K562 (cell line): ENCODE measurements around the gene B4GALT5. TPM values are rescaled to one million over a fixed set of nuclear protein-coding genes. Genes with fewer than 3 reads are reported as not detected.

Experiments used
- ADNP ChIP-seq: fragments of 200-800 bp; sonication (Bioruptor generic); IDR thresholded peaks from 2 replicates; pipeline ENCODE4 v1.6.1; 2016; ENCODE audit warnings: missing genetic modification characterization, missing compliant biosample characterization
- ARID2 ChIP-seq: fragments of 450-650 bp; IDR thresholded peaks from 2 replicates; pipeline ENCODE4 v1.6.1; 2017; ENCODE audit warnings: antibody characterized with exemption, mild to moderate bottlenecking
- ATF7 ChIP-seq: fragments of 450-650 bp; IDR thresholded peaks from 2 replicates; pipeline ENCODE4 v1.7.1; 2014; ENCODE audit warnings: mild to moderate bottlenecking, moderate library complexity
- CEBPZ ChIP-seq: fragments of 150-350 bp; IDR thresholded peaks from 2 replicates; pipeline ENCODE4 v1.6.1; 2014; ENCODE audit warnings: low read depth, mild to moderate bottlenecking, low read length, borderline replicate concordance
- CHD1 ChIP-seq: fragments of 200-600 bp; sonication (generic); IDR thresholded peaks from one replicate; pipeline ENCODE4 v1.6.1; 2012; ENCODE audit warnings: mild to moderate bottlenecking, moderate library complexity, low read length, inconsistent platforms
- HDAC6 ChIP-seq: IDR thresholded peaks from 2 replicates; pipeline ENCODE4 v1.6.1; 2012; ENCODE audit warnings: low read depth, mild to moderate bottlenecking, control low read depth, inconsistent platforms, low read length, moderate library complexity
- HDAC8 ChIP-seq: fragments of 450-650 bp; IDR thresholded peaks from 2 replicates; pipeline ENCODE4 v1.6.1; 2016; ENCODE audit warnings: mild to moderate bottlenecking, missing genetic modification characterization, moderate library complexity, missing compliant biosample characterization
- IRF2 ChIP-seq: sonication (generic); formaldehyde crosslinking; IDR thresholded peaks from 2 replicates; pipeline ENCODE4 v1.8.1; 2022; ENCODE audit warnings: mild to moderate bottlenecking, missing genetic modification reagents
- NKRF ChIP-seq: fragments of 450-650 bp; IDR thresholded peaks from 2 replicates; pipeline ENCODE4 v1.6.1; 2016; ENCODE audit warnings: borderline replicate concordance
- PCBP2 ChIP-seq: fragments of 200-400 bp; formaldehyde crosslinking; IDR thresholded peaks from 2 replicates; pipeline ENCODE4 v1.6.1; 2018; ENCODE audit warnings: low read length, low read depth, mild to moderate bottlenecking, moderate library complexity; ENCODE audit not compliant: poor library complexity, severe bottlenecking
- PHF8 ChIP-seq: fragments of 200-600 bp; sonication (generic); IDR thresholded peaks from 2 replicates; pipeline ENCODE4 v1.6.1; 2012; ENCODE audit warnings: mixed run types, mild to moderate bottlenecking, inconsistent platforms, low read length, moderate library complexity, borderline replicate concordance
- PPARD ChIP-seq: fragments of 250-450 bp; sonication (Bioruptor Pico); IDR thresholded peaks from 2 replicates; pipeline ENCODE4 v1.8.0; 2022; ENCODE audit warnings: inconsistent platforms, mild to moderate bottlenecking, moderate library complexity
- PURB ChIP-seq: sonication (generic); formaldehyde crosslinking; IDR thresholded peaks from 2 replicates; pipeline ENCODE4 v1.9.0; 2021; ENCODE audit warnings: low read depth, mild to moderate bottlenecking, missing genetic modification reagents
- ZFX ChIP-seq: sonication (generic); formaldehyde crosslinking; IDR thresholded peaks from 2 replicates; pipeline ENCODE4 v1.8.0; 2022; ENCODE audit warnings: mild to moderate bottlenecking, missing genetic modification reagents, moderate library complexity
- ZMIZ1 ChIP-seq, 2 experiments: fragments of 150-350 bp in 1 of 2; IDR thresholded peaks; 2 replicates each; pipeline ENCODE4 v1.6.1; 2012 to 2016; ENCODE audit warnings: low read depth in 2 of 2, low read length in 2 of 2, mild to moderate bottlenecking in 1 of 2, moderate library complexity in 1 of 2
- ZNF143 ChIP-seq: sonication (generic); formaldehyde crosslinking; IDR thresholded peaks from 2 replicates; pipeline ENCODE4 v1.9.0; 2022; ENCODE audit warnings: mild to moderate bottlenecking, missing genetic modification reagents
- ZNF668 ChIP-seq: fragments of 250-450 bp; sonication (Bioruptor Pico); IDR thresholded peaks from 2 replicates; pipeline ENCODE4 v1.8.0; 2022; ENCODE audit warnings: mild to moderate bottlenecking, inconsistent platforms
- polyA plus RNA-seq, 8 experiments: library from polyadenylated mRNA; depleted of rRNA in 4 of 8; stranded (reverse) in 5 of 8; unstranded in 3 of 8; fragments of >200 nt; fragmentation: Nextera tagmentation in 2 of 8; fragmentation: Illumina TruSeq in 1 of 8; extraction: Ambion mirVana in 2 of 8; extraction: Trizol in 1 of 8; gene quantifications; 2 replicates each; pipeline versions ENCODE4 v1.2.1 to v1.2.3, GENCODE V29; 2011 to 2014; ENCODE audit warnings: inconsistent platforms in 1 of 8, missing spikeins in 1 of 8
- total RNA-seq, 7 experiments: library from RNA; depleted of rRNA in 6 of 7; stranded (reverse); fragments of >200 nt in 6 of 7; fragmentation: Illumina TruSeq in 2 of 7; extraction: Trizol in 2 of 7; gene quantifications; 2 replicates each; pipeline versions ENCODE4 v1.2.1 to v1.2.3, GENCODE V29; 2011 to 2021; ENCODE audit warnings: low replicate concordance in 1 of 7

Gene B4GALT5
- total and polyA plus RNA-seq, 9 of the 15 experiments (the other 6 are each of a cell fraction or from before 2014, with no cell fraction given), result 8.5 to 32.6 (median 23.4) TPM

- TF ChIP-seq ZMIZ1 (IDR thresholded peaks at IDR 0.05; ENCODE audit: low read depth in 2 of 2, low read length in 2 of 2) (no peak), PCBP2 (no peak), CEBPZ (no peak), ATF7 (0 out of 2 replicates have a peak, but pooled peaks have one; percentile 10), HDAC8 (tag) (no peak), ZFX (CRISPR knock-in tag) (peak; percentile 42), PURB (CRISPR knock-in tag) (no peak), PPARD (CRISPR knock-in tag) (no peak), CHD1 (no peak), NKRF (no peak), ZNF668 (CRISPR knock-in tag) (no peak), PHF8 (no peak), IRF2 (CRISPR knock-in tag) (no peak), ADNP (peak; percentile 99), ARID2 (no peak), HDAC6 (no peak), ZNF143 (CRISPR knock-in tag) (no peak)
These were observed 35.6 kb downstream of the B4GALT5 start (continued) for GRCh38 chr20:49677777-49678758.
